Right lobe of liver (tissue), 6 donors: ENCODE results near the gene MT1E. TPM values are rescaled to one million over a fixed set of nuclear protein-coding genes. Genes with fewer than 3 reads are reported as not detected.
A peak's percentile ranks its signal among the peaks of the same experiment; 100 is the strongest.

ENCODE experiments used
- ATAC-seq, 4 donors: fragments of 200-7000 bp; cut with Tn5 transposase; one replicate each; pipeline ENCODE4 v1.9.1; 2020; ENCODE audit warnings: mild to moderate bottlenecking in 4 of 4, moderate library complexity in 4 of 4
- DNase-seq, 3 donors: peaks; one replicate each; pipeline ENCODE4 v3.0.0-alpha.2; 2020
- H3K27ac ChIP-seq, 3 donors: fragments of 200-600 bp; one replicate each; pipeline ENCODE4 v1.8.0; 2022
- H3K27me3 ChIP-seq, 2 donors: fragments of 200-600 bp; one replicate each; pipeline ENCODE4 v1.8.0; 2022
- H3K36me3 ChIP-seq, 4 donors: fragments of 200-600 bp; sonication (generic) in 1 of 4; one replicate each; pipeline versions ENCODE4 v1.5.1 to v1.8.0; 2017 to 2022; ENCODE audit warnings: control low read depth in 1 of 4
- H3K4me1 ChIP-seq, 4 donors: fragments of 200-600 bp; sonication (generic) in 1 of 4; one replicate each; pipeline versions ENCODE4 v1.5.1 to v1.8.0; 2017 to 2022; ENCODE audit warnings: control low read depth in 1 of 4
- H3K4me3 ChIP-seq, 3 donors: fragments of 200-600 bp; one replicate each; pipeline ENCODE4 v1.8.0; 2022
- H3K9me3 ChIP-seq, 4 donors: fragments of 200-600 bp; sonication (generic) in 1 of 4; one replicate each; pipeline versions ENCODE4 v1.5.1 to v1.8.0; 2017 to 2022; ENCODE audit warnings: control low read depth in 1 of 4
- POLR2A ChIP-seq: fragments of 450-650 bp; IDR thresholded peaks from one replicate; pipeline ENCODE4 v1.6.1; 2017; ENCODE audit warnings: antibody characterized with exemption, mild to moderate bottlenecking
- WGBS: methylation state at CpG from one replicate; pipeline ENCODE4 v1.1.6; 2018; ENCODE audit warnings: low coverage, low lambda C conversion rate; ENCODE audit not compliant: insufficient coverage; ENCODE audit errors: missing lambda C conversion rate; 5-methylcytosine and 5-hydroxymethylcytosine counted together
- intact Hi-C, 2 donors: fragments of 100-400 bp; cut with DNase I; formaldehyde crosslinking; loops; one replicate each; pipeline versions ENCODE4 v1.11.2 to v1.14.1; 2022
- total RNA-seq, 6 experiments: library from RNA; depleted of rRNA in 2 of 6; stranded (reverse); fragments of >200 nt in 2 of 6; fragmentation: NEBNext Ultra II Directional in 3 of 6; extraction: Animal tissue kit (Norgen Biotek cat#: 25700) in 3 of 6; gene quantifications; one replicate each; pipeline versions ENCODE4 v1.1.0 to v1.2.4, GENCODE V29; 2016 to 2023
- TF ChIP-seq, protein P1 (sequence below), 4 donors: fragments of 200-600 bp in 3 of 4; fragments of 450-650 bp in 1 of 4; IDR thresholded peaks; one replicate each; pipeline versions ENCODE4 v1.5.1 to v1.8.0; 2016 to 2022; ENCODE audit warnings: antibody characterized with exemption in 4 of 4, mild to moderate bottlenecking in 2 of 4
- donor health status: DM: no; HTN: yes; CAD: no.
- donor health status: DM: no; HTN: no; CAD: no.
- donor health status: DM: no; HTN: no; CAD: no.
- donor health status: DM: no; HTN: yes; CAD: no.
- donor health status: DM: no; HTN: yes; CAD: no.

Gene MT1E
- total RNA-seq, 6 experiments from 2014 or later, result 403 to 1,748 (median 691) TPM

DNA sequence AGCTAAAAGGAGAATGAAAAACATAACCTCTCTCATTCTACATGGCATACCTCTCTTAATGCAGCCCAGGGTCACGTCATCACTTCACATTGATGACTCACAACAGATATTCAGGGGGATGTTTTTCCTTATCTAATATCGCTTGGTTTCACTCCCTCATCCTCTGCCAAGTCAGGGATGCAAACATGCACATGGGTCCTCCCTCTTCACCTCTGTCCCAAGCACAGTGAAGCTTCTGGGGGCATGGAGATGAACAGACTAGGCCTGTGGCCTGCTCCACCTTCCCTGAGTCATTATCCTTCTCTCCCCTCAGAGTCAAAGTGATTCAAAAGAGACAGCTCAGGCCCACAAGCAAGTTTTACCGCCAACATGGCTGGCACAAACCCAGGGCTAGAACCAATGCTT is 19.5 kb upstream of the MT1E start:
- peak in 1 of 4 donors; percentile 3 for ATAC-seq
- intact Hi-C loops, result loop anchor here in 1 of 2 donors (10.0 kb wide), 1 partner anchor 89 kb away; no protein-coding TSS in a partner anchor

GRCh38 chr16:56606476-56607108 is 19.0 kb upstream of the MT1E start:
- intact Hi-C loops, result loop anchor here in 1 of 2 donors (10.0 kb wide), 1 partner anchor 88 kb away; no protein-coding TSS in a partner anchor
- no peaks in the 10 kb centered on the region for H3K27me3 ChIP-seq
- H3K4me3 ChIP-seq, result peak overlapping the region in 2 of 3 donors; percentile 73 to 84
- ATAC-seq (peak in 3 of 4 donors; percentile 4 to 23 (median 6)), DNase-seq (no peak)
- WGBS, result 23% methylated on average over 8 of the region's 8 CpGs
- H3K27ac ChIP-seq, result peak overlapping the region; percentile 65 to 95 (median 84)
- no peaks in the 10 kb centered on the region for H3K36me3 ChIP-seq
- H3K4me1 ChIP-seq, result peaks cover 0 to 24% (median 10%) of the 10 kb centered on the region in 4 donors
- no peak for TF ChIP-seq POLR2A
- TF ChIP-seq, protein P1, sequence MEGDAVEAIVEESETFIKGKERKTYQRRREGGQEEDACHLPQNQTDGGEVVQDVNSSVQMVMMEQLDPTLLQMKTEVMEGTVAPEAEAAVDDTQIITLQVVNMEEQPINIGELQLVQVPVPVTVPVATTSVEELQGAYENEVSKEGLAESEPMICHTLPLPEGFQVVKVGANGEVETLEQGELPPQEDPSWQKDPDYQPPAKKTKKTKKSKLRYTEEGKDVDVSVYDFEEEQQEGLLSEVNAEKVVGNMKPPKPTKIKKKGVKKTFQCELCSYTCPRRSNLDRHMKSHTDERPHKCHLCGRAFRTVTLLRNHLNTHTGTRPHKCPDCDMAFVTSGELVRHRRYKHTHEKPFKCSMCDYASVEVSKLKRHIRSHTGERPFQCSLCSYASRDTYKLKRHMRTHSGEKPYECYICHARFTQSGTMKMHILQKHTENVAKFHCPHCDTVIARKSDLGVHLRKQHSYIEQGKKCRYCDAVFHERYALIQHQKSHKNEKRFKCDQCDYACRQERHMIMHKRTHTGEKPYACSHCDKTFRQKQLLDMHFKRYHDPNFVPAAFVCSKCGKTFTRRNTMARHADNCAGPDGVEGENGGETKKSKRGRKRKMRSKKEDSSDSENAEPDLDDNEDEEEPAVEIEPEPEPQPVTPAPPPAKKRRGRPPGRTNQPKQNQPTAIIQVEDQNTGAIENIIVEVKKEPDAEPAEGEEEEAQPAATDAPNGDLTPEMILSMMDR (IDR thresholded peaks at IDR 0.05), result no peak
- H3K9me3 ChIP-seq, result no peaks in the 10 kb centered on the region

More for the DNA sequence above, 19.5 kb upstream of the MT1E start:
- no peaks in the 10 kb centered on the region for H3K36me3 ChIP-seq
- DNase-seq, result peak in 1 of 3 donors; percentile 38
- peak overlapping the region; percentile 65 to 95 (median 84) for H3K27ac ChIP-seq
- TF ChIP-seq, protein P1 (IDR thresholded peaks at IDR 0.05), result no peak
- peak; percentile 4 for TF ChIP-seq POLR2A
- WGBS, result 16% methylated on average over 3 of the region's 3 CpGs
- H3K4me3 ChIP-seq, result no peak overlapping the region
- H3K9me3 ChIP-seq, result no peaks in the 10 kb centered on the region
- no peaks in the 10 kb centered on the region for H3K27me3 ChIP-seq
- peaks cover 0 to 24% (median 9%) of the 10 kb centered on the region in 4 donors for H3K4me1 ChIP-seq

GRCh38 chr16:56607109-56607618 is 18.4 kb upstream of the MT1E start:
- WGBS, result 8% methylated on average over 8 of the region's 14 CpGs
- intact Hi-C loops, result loop anchor here in 1 of 2 donors (10.0 kb wide), 1 partner anchor 88 kb away; no protein-coding TSS in a partner anchor
- Histone ChIP-seq H3K36me3 (no peaks in the 10 kb centered on the region), H3K9me3 (no peaks in the 10 kb centered on the region), H3K27ac (peak overlapping the region; percentile 65 to 95 (median 84)), H3K4me3 (peak overlapping the region in 2 of 3 donors; percentile 73 to 84), H3K27me3 (no peaks in the 10 kb centered on the region), H3K4me1 (peaks cover 0 to 30% (median 13%) of the 10 kb centered on the region in 4 donors)
- no peak for TF ChIP-seq POLR2A
- TF ChIP-seq, protein P1 (IDR thresholded peaks at IDR 0.05), result no peak
- ATAC-seq, result peak; percentile 9 to 44 (median 30)
- DNase-seq, result peak; percentile 81 to 89 (median 82)

GRCh38 chr16:56607675-56608042 is 17.9 kb upstream of the MT1E start:
- WGBS, result 6% methylated on average over 2 of the region's 2 CpGs
- DNase-seq (no peak), ATAC-seq (no peak)
- Histone ChIP-seq H3K4me1 (peaks cover 0 to 35% (median 14%) of the 10 kb centered on the region in 4 donors), H3K4me3 (peak overlapping the region; percentile 40 to 84 (median 73)), H3K36me3 (no peaks in the 10 kb centered on the region), H3K9me3 (no peaks in the 10 kb centered on the region), H3K27me3 (no peaks in the 10 kb centered on the region), H3K27ac (peak overlapping the region; percentile 65 to 95 (median 84))
- intact Hi-C loops, result loop anchor here in 1 of 2 donors (10.0 kb wide), 1 partner anchor 87 kb away; no protein-coding TSS in a partner anchor
- TF ChIP-seq, protein P1 (IDR thresholded peaks at IDR 0.05), result no peak
- no peak for TF ChIP-seq POLR2A
